Measurements from ENCODE around the gene AASDHPPT.
A peak's percentile ranks its signal among the peaks of the same experiment; 100 is the strongest.

AASDHPPT gene

DNA sequence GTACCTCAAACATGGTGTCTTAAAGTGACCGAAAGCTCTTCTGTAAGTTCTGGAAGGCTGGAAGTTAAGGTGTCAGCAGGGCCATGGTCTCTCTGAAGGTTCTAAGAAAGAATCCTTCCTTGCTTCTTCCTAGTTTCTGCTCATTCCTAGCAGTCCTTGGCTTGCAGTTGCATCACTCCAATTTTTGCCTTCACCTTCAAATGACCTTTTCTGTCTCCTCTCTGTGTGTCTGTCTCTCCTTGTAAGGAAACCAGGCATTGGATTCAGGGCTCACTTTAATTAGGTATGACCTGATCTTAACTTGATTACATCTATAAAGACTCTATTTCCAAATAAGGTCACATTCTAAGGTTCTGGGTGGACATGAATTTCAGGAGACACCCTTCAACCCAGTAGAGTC, 8.7 kb downstream of the AASDHPPT start:
- DNase-seq (ENCODE audit: low spot score), result no peak

DNA sequence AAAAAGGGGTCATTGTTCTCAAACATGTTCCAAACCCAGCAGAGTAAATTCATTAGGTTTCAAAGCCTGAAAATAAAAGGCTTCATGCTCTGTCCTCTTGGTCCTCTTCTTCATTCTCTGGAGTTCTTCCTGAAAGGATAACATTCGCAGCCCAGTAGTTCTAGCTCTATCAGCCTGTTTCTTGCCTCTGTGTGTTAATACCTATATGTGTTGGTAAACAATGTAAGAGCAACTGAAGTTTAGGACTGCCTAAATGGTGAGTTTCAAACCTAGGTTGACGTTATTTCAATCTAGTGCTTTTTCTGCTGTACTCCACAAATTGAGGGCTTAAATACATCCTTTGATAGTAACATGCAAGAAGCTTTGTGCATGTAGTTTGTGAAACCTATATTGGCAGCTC, 9.4 kb downstream of the AASDHPPT start:
- no peak for DNase-seq (ENCODE audit: low spot score)

- DNase-seq (ENCODE audit: low spot score), result peak; percentile 70
Measured at GRCh38 chr11:106087815-106088435, 10.5 kb downstream of the AASDHPPT start.

GRCh38 chr11:106088896-106089295, 11.4 kb downstream of the AASDHPPT start:
- no peak for DNase-seq (ENCODE audit: low spot score)

DNA sequence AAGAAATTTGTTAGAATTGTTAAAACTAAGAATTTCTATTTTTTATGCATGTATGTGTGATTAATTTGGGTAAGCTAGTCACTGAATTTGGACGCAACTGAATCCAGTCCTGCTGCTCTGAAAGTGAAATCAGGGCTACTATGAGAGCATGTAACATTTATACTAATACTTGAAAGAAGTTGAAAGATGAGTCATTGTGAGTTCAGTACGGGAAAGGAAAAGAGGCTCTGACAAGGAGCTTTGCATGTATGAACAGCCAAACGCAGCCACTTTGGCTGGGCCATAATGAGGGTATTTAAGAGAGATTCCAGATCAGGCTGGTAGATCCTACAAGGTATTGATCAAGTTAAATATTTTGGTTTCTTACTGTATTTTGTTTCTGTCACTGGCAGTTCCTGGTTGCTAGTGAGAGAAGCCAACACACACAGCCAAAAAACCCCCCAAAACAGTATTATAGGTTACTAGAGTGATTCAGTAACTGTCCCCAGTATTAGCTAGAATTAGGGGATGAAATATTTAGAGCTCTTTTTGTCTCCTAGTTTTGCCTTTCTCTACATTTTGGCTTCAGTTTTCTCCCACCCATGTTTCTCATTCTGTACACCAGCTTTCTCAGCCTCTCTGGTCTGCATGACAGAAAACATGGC, 14.1 kb downstream of the AASDHPPT start:
- peak; percentile 45 for DNase-seq (ENCODE audit: low spot score)

DNA sequence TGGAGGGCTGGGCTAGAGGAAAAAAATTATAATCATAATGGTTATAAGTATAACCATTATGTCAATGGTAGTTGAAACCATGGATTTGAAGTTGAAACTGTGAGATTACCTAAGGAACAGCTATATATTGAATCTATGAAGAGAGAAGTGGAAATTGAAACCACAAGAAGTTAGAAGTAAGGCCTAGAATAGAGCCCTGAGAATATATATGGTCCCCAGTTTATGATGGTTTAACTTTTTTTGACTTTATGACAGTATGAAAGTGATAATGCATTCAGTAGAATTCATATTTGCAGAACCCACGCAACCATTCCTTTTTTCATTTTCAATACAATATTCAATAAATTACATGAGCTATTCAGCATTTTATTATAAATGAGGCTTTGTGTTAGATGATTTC, 15.0 kb downstream of the AASDHPPT start:
- DNase-seq (ENCODE audit: low spot score), result no peak

DNA sequence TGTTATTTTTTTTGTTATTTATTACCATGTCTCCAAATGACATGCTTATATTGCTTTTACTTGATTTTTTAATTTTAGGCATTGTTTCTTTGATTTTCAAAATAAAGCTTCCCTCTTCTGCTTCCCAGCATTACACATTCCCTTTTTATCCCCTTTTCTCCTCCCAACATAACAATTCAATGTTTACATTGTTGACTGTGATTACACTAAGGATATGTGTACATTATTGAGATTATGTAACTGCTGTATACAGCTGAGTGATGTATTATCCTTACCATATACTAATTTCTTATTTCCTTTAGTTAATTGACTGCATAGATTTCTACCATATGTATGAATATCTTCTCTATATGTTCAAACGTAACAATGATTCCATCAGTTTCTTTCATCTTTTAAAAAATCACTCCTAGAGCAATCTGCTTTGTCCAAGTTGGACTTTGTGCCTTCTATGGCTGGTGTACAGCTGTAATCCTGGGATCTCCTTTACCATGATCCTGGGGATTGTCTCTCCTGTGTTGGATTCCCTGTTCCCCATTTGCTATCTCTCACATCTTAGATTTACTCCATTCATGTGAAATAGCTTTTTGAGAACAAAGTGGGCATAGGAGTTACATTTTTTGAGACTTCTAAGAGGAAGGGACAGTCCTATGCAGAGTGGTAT, 21.6 kb downstream of the AASDHPPT start:
- DNase-seq (ENCODE audit: low spot score), result no peak

DNA sequence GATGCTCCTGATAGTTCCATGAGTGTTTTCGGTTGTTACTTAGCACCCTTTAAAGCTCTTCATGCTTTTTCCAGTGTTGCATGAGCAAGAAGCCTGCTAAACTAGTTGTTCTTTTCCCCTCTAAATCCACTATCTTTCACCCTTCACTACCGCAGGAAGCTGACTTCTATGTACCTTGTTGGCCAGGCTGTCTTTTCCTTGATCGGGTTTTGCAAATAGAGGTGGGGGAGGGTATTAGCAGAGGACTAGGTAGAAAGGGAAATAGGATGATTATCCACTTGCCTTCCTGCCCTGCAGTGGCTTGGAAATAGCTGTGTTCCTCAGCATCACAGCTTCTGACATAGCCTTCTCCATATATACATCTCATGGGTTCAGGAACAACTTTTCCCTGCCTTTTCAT, 23.9 kb downstream of the AASDHPPT start:
- no peak for DNase-seq (ENCODE audit: low spot score)

DNA sequence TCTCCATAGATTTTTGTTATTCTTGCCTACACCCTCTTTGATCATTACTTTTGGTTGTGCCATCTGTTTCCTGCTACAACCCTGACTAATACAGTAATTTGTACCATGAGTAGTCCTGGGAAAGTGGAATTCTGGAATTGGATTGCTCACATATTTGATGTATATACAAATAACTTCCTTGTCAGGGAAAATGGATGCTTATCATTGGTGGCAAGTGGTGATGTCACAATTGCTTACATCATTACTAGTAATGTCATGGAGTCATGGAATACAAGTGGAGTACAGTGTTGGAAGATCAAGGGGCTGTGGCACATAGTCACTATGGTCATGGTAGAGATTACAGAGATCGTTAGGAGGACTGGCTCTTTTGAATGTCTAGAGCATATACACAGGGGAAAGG, 24.4 kb downstream of the AASDHPPT start:
- DNase-seq (ENCODE audit: low spot score), result peak; percentile 77

DNA sequence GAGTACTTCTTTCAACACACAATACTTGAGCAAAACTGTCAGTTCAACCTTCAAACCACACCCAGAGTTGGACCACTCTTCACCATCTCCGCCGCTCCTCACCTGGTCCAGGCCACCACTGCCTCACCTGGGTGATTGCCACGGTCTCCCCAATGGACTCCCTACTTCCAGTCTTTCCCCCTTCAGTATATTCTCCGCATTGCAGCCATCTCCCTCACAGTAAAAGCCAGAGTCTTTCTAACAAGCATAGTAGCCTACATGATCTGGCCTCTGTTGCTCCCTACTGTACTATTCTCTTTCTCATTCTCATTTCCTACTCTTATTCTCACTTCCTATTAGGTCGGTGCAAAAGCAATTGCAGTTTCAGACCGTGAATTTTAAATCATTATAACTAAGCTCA, 28.5 kb downstream of the AASDHPPT start:
- DNase-seq (ENCODE audit: low spot score), result no peak

DNA sequence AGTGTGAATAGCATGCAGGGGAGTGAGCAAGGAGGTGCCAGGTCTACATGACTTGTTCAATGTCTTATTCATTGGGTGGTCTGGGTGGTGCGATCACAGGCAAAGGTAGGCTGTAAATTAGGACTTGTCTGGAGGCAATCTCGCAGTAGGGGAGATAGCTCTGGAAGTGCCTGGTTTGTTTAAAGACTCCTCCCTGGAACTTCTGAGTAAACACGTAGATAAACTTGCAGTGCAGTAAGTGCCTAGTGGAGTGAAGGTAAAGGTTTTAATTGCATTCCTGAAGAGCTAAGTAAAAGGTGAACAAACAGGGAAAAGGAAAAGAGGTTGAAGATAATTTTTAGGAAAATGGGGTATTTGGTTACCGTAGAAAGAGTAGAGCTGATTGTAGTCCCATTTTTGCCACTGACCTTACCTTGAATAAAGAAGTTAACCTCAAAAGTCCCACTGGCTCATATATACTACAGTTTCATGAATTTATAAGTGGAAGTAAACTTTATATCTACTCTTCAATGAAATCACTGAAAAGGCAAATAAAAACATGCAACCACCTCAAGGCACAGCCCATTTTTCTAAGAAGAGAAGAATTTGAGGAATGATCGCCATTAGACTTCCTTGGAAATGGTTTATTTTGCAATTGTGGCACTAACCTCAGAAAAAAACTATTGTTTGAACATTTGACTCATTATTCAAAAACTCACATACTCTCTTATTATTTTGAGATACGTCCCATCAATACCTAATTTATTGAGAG, 44.3 kb downstream of the AASDHPPT start:
- no peak for DNase-seq (ENCODE audit: low spot score)

DNA sequence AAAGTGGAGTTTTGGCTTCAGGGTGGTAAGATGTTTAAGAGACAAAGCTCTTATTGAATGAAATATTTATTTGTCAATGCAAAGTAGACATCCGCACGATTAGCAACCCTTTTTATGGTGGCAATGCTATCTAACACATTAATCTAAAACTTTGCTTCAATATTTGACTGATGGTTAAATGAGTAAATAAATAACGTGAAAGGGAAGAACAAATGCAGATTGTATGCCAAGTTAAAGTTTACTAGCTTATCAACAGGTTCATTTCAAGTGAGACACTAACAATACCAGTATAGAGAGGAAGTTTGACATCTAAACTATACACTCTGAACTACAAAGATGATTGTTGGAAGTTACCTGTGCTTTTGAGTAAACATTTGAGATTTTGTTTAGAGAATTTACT, 50.1 kb downstream of the AASDHPPT start:
- no peak for DNase-seq (ENCODE audit: low spot score)

DNA sequence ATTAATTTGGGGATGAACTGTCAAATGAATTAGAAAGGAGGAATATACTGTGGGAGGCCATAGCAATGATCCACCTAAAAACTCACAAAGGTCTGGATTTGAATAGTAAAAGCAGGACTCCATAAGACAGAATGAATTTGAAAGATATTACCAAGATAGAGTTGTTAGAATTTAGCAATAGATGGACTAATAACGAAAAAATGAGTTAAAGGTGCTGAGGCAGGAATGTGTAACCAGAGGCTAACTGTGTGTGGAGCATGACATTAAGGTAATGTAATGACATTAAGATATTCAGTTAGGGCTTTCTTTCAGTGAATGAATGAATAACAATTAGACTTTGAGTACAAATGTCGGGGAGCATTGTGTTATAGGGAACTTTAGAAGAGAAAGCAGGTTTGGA, 51.3 kb downstream of the AASDHPPT start:
- DNase-seq (ENCODE audit: low spot score), result no peak

DNA sequence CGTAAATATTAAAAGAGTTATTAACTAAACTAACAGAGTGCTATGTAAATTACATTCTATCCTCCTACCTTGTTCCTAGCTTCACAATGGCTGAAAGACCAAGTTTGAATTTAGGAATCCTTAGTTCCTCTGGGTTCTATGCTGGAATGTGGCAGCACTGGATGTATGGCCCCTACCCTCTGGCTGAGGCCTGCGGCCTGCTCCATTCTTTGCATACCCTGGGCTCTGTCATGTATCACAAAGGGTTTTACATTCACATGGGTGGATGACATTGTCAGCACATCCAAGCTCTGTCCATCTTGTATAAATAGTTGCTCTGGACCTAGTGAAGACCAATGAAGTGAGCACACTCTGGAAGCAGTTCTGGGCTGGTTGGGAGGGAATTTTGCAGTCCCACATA, 54.5 kb downstream of the AASDHPPT start:
- DNase-seq (ENCODE audit: low spot score), result no peak

DNA sequence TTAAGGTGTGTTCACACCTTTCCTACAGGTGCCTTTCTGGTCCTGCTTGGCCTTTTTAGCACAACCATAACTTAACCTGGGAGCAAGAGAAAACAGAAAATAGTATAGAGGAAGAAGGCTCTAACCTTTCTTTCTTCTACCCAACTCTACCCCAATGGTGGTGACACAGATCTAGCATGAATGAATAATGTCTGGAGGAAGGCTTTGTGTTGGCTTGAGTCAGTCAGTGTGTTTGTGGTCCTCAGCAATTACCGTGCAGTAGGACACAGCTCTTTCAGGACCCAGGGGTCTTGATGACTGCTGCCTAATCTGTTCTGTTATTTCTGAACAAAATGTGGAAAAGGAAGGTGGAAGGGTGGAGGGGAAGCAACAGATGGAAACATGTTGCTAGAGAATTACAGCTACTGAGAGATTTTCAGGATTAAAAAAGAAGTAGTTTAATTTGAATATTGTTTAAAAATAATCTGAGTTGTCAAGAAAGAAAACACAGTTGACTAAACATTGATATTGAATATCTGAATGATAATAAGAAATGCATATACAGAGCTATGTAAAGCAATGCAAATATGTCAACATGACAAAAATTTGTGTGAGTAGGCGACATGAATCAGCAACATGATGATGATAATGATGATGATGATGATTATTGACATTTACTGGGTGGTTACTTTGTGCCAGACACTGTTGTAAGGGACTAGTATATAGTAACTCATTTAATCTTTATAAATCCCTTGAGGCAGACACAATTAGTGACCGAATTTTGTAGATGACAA, 55.3 kb downstream of the AASDHPPT start:
- no peak for DNase-seq (ENCODE audit: low spot score)

- DNase-seq (ENCODE audit: low spot score), result no peak
Measured at GRCh38 chr11:106133529-106133928, 56.1 kb downstream of the AASDHPPT start.

DNA sequence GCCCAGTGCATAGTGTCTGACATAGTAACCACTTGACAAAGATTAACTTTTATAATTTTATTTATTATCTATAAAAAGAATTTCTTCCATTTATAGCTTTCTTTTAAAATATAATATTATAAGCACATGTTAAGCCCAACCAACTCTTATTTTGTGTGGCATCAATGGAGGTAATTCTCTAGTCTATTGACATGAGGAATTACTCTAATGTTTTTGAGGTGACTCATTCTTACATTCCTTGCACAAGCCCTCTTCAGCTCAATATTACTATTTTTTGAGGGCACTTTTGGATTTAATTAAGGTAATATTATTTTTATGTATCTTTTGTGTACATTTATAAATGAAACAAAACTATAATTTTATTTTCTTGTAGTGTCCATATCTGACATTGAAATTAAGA, 59.6 kb downstream of the AASDHPPT start:
- DNase-seq (ENCODE audit: low spot score), result no peak

- DNase-seq (ENCODE audit: low spot score), result no peak
Measured at GRCh38 chr11:106137758-106138157, 60.3 kb downstream of the AASDHPPT start.

Measured in kidney capillary endothelial cell (primary cell).